SK-N-SH (cell line): ENCODE measurements around the gene DKK1. TPM values are rescaled to one million over a fixed set of nuclear protein-coding genes. Genes with fewer than 3 reads are reported as not detected.

ENCODE experiments used
- CTCF ChIA-PET: fragments of 300-600, 350-600 bp; formaldehyde crosslinking; extraction: SDS; loops from one replicate; lab custom pipeline; 2021; lab: Yijun Ruan, JAX
- POLR2A ChIA-PET: fragments of 350-600 bp; sonication (Branson Sonifier 250); formaldehyde crosslinking; extraction: SDS; loops from one replicate; lab custom pipeline; 2020; ENCODE audit warnings: antibody characterized with exemption, inconsistent platforms; lab: Yijun Ruan, JAX
- DNase-seq: peaks from one replicate; pipeline ENCODE4 v3.0.0; 2012
- H2AFZ ChIP-seq: fragments of 200-600 bp; sonication (generic); 2 replicates; pipeline ENCODE4 v1.8.1; 2016; ENCODE audit warnings: antibody characterized with exemption, mild to moderate bottlenecking, low read depth
- H3F3A ChIP-seq: fragments of 200-600 bp; sonication (generic); replicated peaks from 2 replicates; pipeline ENCODE3; 2016; ENCODE audit warnings: antibody characterized with exemption, mild to moderate bottlenecking; ENCODE audit not compliant: insufficient read depth
- H3K27ac ChIP-seq, 2 experiments: fragments of 200-500 bp in 1 of 2; fragments of 200-600 bp in 1 of 2; sonication (Bioruptor generic) in 1 of 2; sonication (generic), shearing (Covaris generic) in 1 of 2; 2 replicates each; pipeline versions ENCODE4 v1.5.1 to v1.6.1; 2014 to 2016; ENCODE audit warnings: low read depth in 2 of 2, inconsistent platforms in 1 of 2, low read length in 1 of 2, mild to moderate bottlenecking in 1 of 2, mixed read lengths in 1 of 2
- H3K27me3 ChIP-seq: fragments of 200-600 bp; sonication (generic), shearing (Covaris generic); 2 replicates; pipeline ENCODE4 v1.6.1; 2016; ENCODE audit warnings: mixed run types; ENCODE audit not compliant: insufficient read depth
- H3K36me3 ChIP-seq, 2 experiments: fragments of 200-500 bp in 1 of 2; fragments of 200-600 bp in 1 of 2; sonication (Bioruptor generic) in 1 of 2; sonication (generic) in 1 of 2; replicated peaks in 1 of 2; 2 replicates each; pipeline versions ENCODE3 to v1.5.1; 2014 to 2016; ENCODE audit warnings: low read length in 1 of 2, mild to moderate bottlenecking in 1 of 2; ENCODE audit not compliant: insufficient read depth in 2 of 2, control insufficient read depth in 1 of 2
- H3K4me1 ChIP-seq, 2 experiments: fragments of 200-500 bp in 1 of 2; fragments of 200-600 bp in 1 of 2; sonication (Bioruptor generic) in 1 of 2; sonication (generic), shearing (Covaris generic) in 1 of 2; 2 replicates each; pipeline versions ENCODE4 v1.5.1 to v1.6.1; 2014 to 2016; ENCODE audit warnings: low read depth in 1 of 2, low read length in 1 of 2, mixed run types in 1 of 2; ENCODE audit not compliant: insufficient read depth in 2 of 2, control insufficient read depth in 1 of 2
- H3K4me2 ChIP-seq: fragments of 200-600 bp; sonication (generic), shearing (Covaris generic); 2 replicates; pipeline ENCODE4 v1.6.1; 2017; ENCODE audit warnings: mixed run types
- H3K4me3 ChIP-seq, 2 experiments: fragments of 200-500 bp in 1 of 2; fragments of 200-600 bp in 1 of 2; sonication (Bioruptor generic) in 1 of 2; sonication (generic), shearing (Covaris generic) in 1 of 2; 2 replicates each; pipeline versions ENCODE4 v1.5.1 to v1.8.1; 2014 to 2016; ENCODE audit warnings: low read depth in 2 of 2, inconsistent platforms in 1 of 2, low read length in 1 of 2, mild to moderate bottlenecking in 1 of 2, mixed read lengths in 1 of 2, moderate library complexity in 1 of 2
- H3K79me2 ChIP-seq: fragments of 200-600 bp; sonication (generic); 2 replicates; pipeline ENCODE4 v1.8.1; 2017; ENCODE audit warnings: mild to moderate bottlenecking; ENCODE audit not compliant: insufficient read depth
- H3K9ac ChIP-seq: fragments of 200-600 bp; sonication (generic); 2 replicates; pipeline ENCODE4 v1.6.1; 2017; ENCODE audit warnings: mixed run types
- H3K9me2 ChIP-seq: fragments of 200-600 bp; sonication (generic); 2 replicates; pipeline ENCODE4 v1.6.1; 2017; ENCODE audit warnings: mixed run types
- H3K9me3 ChIP-seq: fragments of 200-600 bp; sonication (generic); 2 replicates; pipeline ENCODE4 v1.6.1; 2017; ENCODE audit warnings: mixed run types, mild to moderate bottlenecking, moderate library complexity
- H4K20me1 ChIP-seq: fragments of 200-600 bp; sonication (generic); 2 replicates; pipeline ENCODE4 v1.6.1; 2017; ENCODE audit warnings: mild to moderate bottlenecking, mixed run types; ENCODE audit not compliant: insufficient read depth
- CHD2 ChIP-seq: fragments of 150-350 bp; IDR thresholded peaks from 2 replicates; pipeline ENCODE4 v1.6.1; 2018; ENCODE audit warnings: low read length; ENCODE audit not compliant: partially characterized antibody
- CTCF ChIP-seq: fragments of 200-600 bp; sonication (generic); IDR thresholded peaks from 2 replicates; pipeline ENCODE4 v1.6.1; 2017; ENCODE audit warnings: antibody characterized with exemption, mild to moderate bottlenecking, moderate library complexity
- ELF1 ChIP-seq: IDR thresholded peaks from 2 replicates; pipeline ENCODE4 v1.4.0; 2012
- EP300 ChIP-seq, 2 experiments: IDR thresholded peaks; 2 replicates each; pipeline versions ENCODE4 v1.4.0 to v1.6.1; 2012; ENCODE audit warnings: borderline replicate concordance in 1 of 2, low read depth in 1 of 2, low read length in 1 of 2
- FOXJ3 ChIP-seq: sonication (generic); formaldehyde crosslinking; IDR thresholded peaks from 2 replicates; pipeline ENCODE4 v1.5.1; 2020; ENCODE audit warnings: mild to moderate bottlenecking, missing genetic modification reagents
- GABPA ChIP-seq: IDR thresholded peaks from 2 replicates; pipeline ENCODE4 v1.4.0; 2012; ENCODE audit warnings: low read depth, mild to moderate bottlenecking
- GATA2 ChIP-seq: sonication (generic); formaldehyde crosslinking; IDR thresholded peaks from 2 replicates; pipeline ENCODE4 v1.5.0; 2020; ENCODE audit warnings: mild to moderate bottlenecking, missing genetic modification reagents
- JUND ChIP-seq: IDR thresholded peaks from 2 replicates; pipeline ENCODE4 v1.4.0; 2012
- MAX ChIP-seq: IDR thresholded peaks from 2 replicates; pipeline ENCODE4 v1.4.0; 2012; ENCODE audit warnings: low read depth
- MEF2A ChIP-seq: IDR thresholded peaks from 2 replicates; pipeline ENCODE4 v1.4.0; 2012; ENCODE audit warnings: low read depth, borderline replicate concordance
- MXI1 ChIP-seq: IDR thresholded peaks from 2 replicates; pipeline ENCODE4 v1.6.1; 2012; ENCODE audit warnings: mild to moderate bottlenecking, low read depth, low read length, improper control_type of control experiment
- NFIC ChIP-seq: IDR thresholded peaks from 2 replicates; pipeline ENCODE4 v1.4.0; 2012; ENCODE audit warnings: borderline replicate concordance
- POLR2AphosphoS5 ChIP-seq: IDR thresholded peaks from 2 replicates; pipeline ENCODE4 v1.6.1; 2012; ENCODE audit warnings: low read depth, low read length
- RAD21 ChIP-seq: IDR thresholded peaks from 2 replicates; pipeline ENCODE4 v1.6.1; 2012; ENCODE audit warnings: mild to moderate bottlenecking, low read length
- RCOR1 ChIP-seq: fragments of 150-350 bp; IDR thresholded peaks from 2 replicates; pipeline ENCODE4 v1.6.1; 2017; ENCODE audit warnings: antibody characterized with exemption, low read length
- SIN3A ChIP-seq: IDR thresholded peaks from 2 replicates; pipeline ENCODE4 v1.6.1; 2012; ENCODE audit warnings: low read depth, mild to moderate bottlenecking, low read length, moderate library complexity, borderline replicate concordance
- TAF1 ChIP-seq: IDR thresholded peaks from 2 replicates; pipeline ENCODE4 v1.6.1; 2012; ENCODE audit warnings: low read depth, mild to moderate bottlenecking, low read length, moderate library complexity, borderline replicate concordance
- TCF12 ChIP-seq: IDR thresholded peaks from 2 replicates; pipeline ENCODE4 v1.4.0; 2012
- USF1 ChIP-seq: IDR thresholded peaks from 2 replicates; pipeline ENCODE4 v1.4.0; 2012; ENCODE audit warnings: low read depth, borderline replicate concordance
- YY1 ChIP-seq: IDR thresholded peaks from 2 replicates; pipeline ENCODE4 v1.4.0; 2012; ENCODE audit warnings: low read depth, mild to moderate bottlenecking
- WGBS: methylation state at CpG from one replicate; pipeline ENCODE4 v1.1.6; 2017; ENCODE audit warnings: low lambda C conversion rate; 5-methylcytosine and 5-hydroxymethylcytosine counted together
- polyA plus RNA-seq, 3 experiments: library from polyadenylated mRNA; depleted of rRNA; stranded (reverse); fragments of >200 nt; gene quantifications; 2 replicates each; pipeline ENCODE4 v1.2.3, GENCODE V29; 2012
- TF ChIP-seq, protein P1 (sequence below): IDR thresholded peaks from 2 replicates; pipeline ENCODE4 v1.4.0; 2012; ENCODE audit warnings: low read depth, borderline replicate concordance

The DKK1 gene
- polyA plus RNA-seq, 1 of the 3 experiments (the other 2 are of a cell fraction): 225 TPM

- TF ChIP-seq SIN3A: no peak
- TF ChIP-seq MXI1: no peak
- TF ChIP-seq FOXJ3 (CRISPR knock-in tag): no peak
- no peak for TF ChIP-seq RAD21
- no peak for TF ChIP-seq YY1
- TF ChIP-seq MAX: no peak
- TF ChIP-seq MEF2A: no peak
- TF ChIP-seq ELF1: no peak
- TF ChIP-seq NFIC: no peak
- no peak for TF ChIP-seq TAF1
- no peak for TF ChIP-seq GATA2
- no peak for TF ChIP-seq TCF12
- TF ChIP-seq JUND: no peak
- no peak for TF ChIP-seq CHD2
Measured at GRCh38 chr10:52346394-52347326, 32.6 kb downstream of the DKK1 start (continued).

- no peak for TF ChIP-seq POLR2AphosphoS5
- TF ChIP-seq SIN3A: no peak
- no peak for TF ChIP-seq MEF2A
- no peak for TF ChIP-seq EP300 (IDR thresholded peaks at IDR 0.05; ENCODE audit: borderline replicate concordance in 1 of 2, low read depth in 1 of 2, low read length in 1 of 2)
- TF ChIP-seq GABPA: no peak
- no peak for TF ChIP-seq GATA2
- TF ChIP-seq RAD21: no peak
- TF ChIP-seq JUND: no peak
- TF ChIP-seq USF1: no peak
- TF ChIP-seq CTCF: no peak
- TF ChIP-seq, protein P1, sequence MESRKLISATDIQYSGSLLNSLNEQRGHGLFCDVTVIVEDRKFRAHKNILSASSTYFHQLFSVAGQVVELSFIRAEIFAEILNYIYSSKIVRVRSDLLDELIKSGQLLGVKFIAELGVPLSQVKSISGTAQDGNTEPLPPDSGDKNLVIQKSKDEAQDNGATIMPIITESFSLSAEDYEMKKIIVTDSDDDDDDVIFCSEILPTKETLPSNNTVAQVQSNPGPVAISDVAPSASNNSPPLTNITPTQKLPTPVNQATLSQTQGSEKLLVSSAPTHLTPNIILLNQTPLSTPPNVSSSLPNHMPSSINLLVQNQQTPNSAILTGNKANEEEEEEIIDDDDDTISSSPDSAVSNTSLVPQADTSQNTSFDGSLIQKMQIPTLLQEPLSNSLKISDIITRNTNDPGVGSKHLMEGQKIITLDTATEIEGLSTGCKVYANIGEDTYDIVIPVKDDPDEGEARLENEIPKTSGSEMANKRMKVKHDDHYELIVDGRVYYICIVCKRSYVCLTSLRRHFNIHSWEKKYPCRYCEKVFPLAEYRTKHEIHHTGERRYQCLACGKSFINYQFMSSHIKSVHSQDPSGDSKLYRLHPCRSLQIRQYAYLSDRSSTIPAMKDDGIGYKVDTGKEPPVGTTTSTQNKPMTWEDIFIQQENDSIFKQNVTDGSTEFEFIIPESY: no peak
- no peak for TF ChIP-seq RCOR1
- H3K36me3 ChIP-seq: no peaks in the 10 kb centered on the region
- no peak overlapping the region for H3K9ac ChIP-seq
- no peaks in the 10 kb centered on the region for H4K20me1 ChIP-seq
- no peaks in the 10 kb centered on the region for H3K79me2 ChIP-seq
- H3K4me1 ChIP-seq: peaks cover 0 to 6% of the 10 kb centered on the region in 2 experiments; a peak in 2 of 4 replicates
- DNase-seq: no peak
- H3K27ac ChIP-seq: no peak overlapping the region
- no peaks in the 10 kb centered on the region for H3K9me3 ChIP-seq
- no peak overlapping the region for H3K4me2 ChIP-seq
- H3K4me3 ChIP-seq: no peak overlapping the region
- peaks cover 17% of the 10 kb centered on the region for H3F3A ChIP-seq
- H3K9me2 ChIP-seq: no peaks in the 10 kb centered on the region
- ChIA-PET CTCF (interaction anchor here (1.0 to 1.7 kb wide), 3 partner anchors 8 to 32 kb away, joined by 3 to 5 read pairs (median 4); no protein-coding TSS in a partner anchor), POLR2A (no interaction called here)
- H2AFZ ChIP-seq: no peak overlapping the region
- no peaks in the 10 kb centered on the region for H3K27me3 ChIP-seq
- 90% methylated on average over 3 of the region's 5 CpGs for WGBS
Measured at GRCh38 chr10:52347327-52347667, 33.2 kb downstream of the DKK1 start.
